NCI-H510A (cell line): Measurements from ENCODE around the gene TMEM119.
A peak's percentile ranks its signal among the peaks of the same experiment; 100 is the strongest.
"Not testable (repeated sequence)": the region's sequence is repeated elsewhere in the genome, so short reads cannot be mapped to it uniquely, and the experiment has no call there.

ENCODE experiments used
- DNase-seq: peaks from one replicate; lab custom pipeline; 2025; lab: John Stamatoyannopoulos, UW

The TMEM119 gene

GRCh38 chr12:108582978-108583770, 14.7 kb downstream of the TMEM119 start:
- no peak for DNase-seq

DNA sequence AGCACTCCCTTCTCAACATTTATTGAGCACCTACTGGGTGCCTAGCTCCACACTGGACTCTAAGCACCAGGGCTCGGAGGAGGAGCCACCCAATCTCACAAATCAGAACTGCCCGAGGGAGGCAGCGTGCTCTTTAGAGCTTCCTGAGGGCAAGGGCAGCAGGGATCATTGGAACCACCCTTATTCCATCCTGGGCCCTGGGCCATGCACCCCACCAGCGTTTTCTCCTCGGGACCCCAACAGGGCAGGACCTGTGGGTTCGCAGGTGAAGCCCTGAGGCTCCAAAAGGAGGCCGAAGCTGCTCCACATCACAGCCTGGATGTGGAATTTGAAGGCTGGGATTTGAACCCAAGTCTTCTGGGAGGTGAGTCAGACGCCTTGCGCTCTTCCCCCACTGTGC, 15.4 kb downstream of the TMEM119 start:
- DNase-seq = no peak

GRCh38 chr12:108581311-108582227, 16.3 kb downstream of the TMEM119 start:
- DNase-seq = no peak

- no peak for DNase-seq
Observed at GRCh38 chr12:108580531-108580930, 17.4 kb downstream of the TMEM119 start.

- DNase-seq = no peak
Observed at GRCh38 chr12:108578813-108579212, 19.1 kb downstream of the TMEM119 start.

DNA sequence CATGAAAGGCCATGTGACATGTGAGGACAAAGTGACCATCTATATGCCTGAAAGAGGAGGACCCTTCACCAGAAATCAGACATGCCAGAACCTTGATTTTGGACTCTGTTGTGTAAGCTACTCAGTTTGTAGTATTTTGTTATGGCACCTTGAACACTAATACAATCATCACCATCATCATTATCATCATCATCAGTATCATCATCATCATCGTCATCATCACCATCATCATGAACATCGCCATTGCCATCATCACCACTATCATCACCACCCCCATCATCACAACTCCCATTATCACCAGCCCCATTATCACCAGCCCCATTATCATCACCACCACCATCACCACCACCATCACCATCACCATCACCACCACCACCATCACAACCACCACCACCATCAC, 19.6 kb downstream of the TMEM119 start:
- no peak for DNase-seq

GRCh38 chr12:108577458-108577857, 20.4 kb downstream of the TMEM119 start:
- DNase-seq = no peak

DNA sequence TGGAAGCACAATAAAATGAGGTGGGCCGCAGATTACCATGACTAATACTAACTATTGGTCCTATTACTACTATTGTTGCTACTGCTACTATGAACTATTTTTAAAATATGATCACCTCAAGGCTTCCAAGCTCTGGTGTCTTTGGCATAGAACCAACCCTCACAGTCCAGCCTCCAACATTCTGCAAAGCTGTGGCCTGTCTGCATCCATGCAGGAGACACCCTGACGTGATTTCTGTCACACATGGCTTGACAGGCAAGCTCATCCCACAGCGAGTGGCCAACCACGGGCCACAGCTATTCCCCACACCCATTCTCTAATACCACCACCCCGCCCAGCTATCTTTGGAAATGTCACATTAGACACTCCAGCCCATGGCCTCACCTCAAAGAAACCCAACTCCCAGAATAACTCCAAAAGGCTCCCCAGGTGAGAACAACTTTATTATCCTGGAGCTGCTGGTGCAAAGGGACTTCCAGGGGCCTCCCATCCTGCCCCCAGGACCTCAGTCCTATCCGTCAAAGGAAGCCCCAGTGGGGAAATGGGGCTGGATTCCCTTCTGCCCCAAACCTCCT, 21.1 kb downstream of the TMEM119 start:
- DNase-seq = no peak

DNA sequence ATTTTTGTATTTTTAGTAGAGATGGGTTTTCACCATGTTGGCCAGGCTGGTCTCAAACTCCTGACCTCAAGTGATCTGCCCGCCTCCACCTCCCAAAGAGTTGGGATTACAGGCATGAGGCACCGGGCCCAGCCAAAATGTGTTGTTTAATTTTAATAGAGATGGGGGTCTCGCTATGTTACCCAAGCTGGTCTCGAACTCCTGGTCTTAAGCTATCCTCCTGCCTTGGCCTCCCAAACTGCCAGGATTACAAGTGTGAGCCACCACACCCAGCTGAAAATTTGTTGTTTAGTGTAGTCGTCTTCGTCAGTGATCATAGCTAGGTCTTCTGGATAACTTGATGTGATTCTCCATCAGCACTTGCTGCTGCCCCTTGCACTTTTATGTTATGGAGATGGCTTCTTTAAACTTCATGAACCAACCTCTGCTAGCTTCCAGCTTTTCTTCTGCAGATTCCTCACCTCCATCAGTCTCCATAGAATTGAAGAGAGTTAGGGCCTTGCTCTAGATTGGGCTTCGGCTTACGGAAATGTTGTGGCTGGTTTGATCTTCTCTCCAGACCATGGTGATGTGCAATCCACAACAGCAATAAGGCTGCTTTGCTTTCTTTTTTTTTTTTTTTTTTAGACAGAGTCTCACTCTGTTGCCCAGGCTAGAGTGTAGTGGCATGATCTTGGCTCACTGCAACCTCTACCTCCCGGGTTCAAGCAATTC, 22.5 kb downstream of the TMEM119 start:
- no peak for DNase-seq

GRCh38 chr12:108574276-108574675, 23.6 kb downstream of the TMEM119 start:
- DNase-seq = not testable (repeated sequence)

DNA sequence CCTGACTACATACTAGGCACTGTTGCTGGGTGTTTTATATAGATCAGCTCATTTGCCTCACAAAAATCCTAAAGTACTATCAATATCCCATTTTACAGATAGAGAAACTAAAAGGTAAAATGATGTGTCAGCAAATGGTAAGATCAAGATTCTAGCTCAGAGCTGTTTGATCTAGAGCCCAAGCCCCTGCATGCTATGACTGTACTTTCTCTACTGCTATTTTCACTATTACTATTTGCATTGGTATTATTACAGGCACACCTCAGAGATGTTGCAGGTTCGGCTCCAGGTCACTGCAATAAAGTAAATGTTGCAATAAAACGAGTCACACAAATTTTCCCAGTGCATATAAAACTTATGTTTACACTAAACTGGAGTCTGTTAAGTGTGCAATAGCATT, 24.6 kb downstream of the TMEM119 start:
- DNase-seq = no peak

- no peak for DNase-seq
Observed at GRCh38 chr12:108572166-108572790, 25.6 kb downstream of the TMEM119 start.

DNA sequence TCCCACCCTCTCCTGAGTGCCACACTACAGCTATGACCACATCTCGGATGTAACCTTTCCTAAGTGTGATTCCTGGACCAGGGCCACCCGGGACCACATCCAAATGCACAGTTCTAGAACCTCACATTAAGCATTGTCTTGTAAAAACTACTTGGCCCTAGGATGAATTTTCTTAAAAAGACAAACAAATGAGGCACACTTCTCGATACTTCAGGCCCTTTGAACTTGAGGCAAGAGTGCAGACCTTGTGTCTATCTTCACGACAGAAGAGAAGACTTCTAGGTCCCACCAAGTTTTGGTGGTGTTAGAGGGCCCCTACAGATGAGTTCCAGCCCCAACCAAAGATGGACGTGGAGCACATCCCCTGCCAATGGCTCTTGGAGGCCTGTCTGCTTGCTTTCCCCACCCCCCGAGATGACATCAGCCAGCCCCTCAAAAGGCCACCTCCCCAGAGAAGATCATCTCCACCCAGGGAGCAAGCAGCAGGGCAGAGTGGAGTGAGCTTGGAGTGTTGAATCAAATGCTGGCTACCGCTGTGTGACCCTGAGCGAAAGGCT, 26.2 kb downstream of the TMEM119 start:
- DNase-seq = no peak

DNA sequence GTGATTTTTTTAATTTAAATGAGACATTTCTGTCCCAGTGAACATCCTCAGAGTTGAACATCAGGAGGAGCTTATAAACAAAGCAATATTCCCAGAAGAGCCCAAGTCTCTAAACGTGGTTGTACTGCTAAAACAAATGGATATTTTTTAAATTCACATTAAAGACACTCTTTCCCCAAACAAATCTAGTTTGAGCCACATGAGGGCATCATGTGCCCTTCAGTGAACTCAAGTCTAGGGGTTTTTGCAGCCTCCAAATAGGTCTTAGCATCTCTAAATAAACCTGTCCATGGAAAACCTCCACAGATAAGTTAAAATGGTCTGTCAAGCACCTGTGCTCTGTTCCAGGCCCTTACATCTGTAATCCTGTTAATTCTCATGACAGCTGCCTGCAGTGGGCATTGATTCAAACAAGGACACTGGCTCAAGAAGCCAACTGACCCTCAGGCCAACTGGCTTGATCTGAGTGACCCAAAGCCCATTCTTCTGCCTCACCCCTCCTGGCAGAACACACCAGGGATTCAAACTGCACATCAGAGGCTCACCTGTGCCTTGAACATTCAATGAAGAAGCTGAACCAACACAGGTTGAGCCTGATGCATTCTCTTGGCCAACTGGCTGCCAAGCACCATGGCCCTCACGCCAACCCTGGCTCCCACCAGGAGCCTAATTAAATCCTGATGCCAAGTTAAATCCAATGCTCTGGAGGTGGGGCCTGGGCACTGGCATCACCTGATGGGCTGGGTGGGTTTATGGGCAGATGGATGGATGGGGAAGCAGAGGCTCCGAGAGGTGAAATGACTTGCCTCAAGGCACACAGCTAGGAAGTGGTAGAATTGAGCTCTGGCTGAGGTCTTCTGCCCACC, 26.9 kb downstream of the TMEM119 start:
- DNase-seq = no peak

DNA sequence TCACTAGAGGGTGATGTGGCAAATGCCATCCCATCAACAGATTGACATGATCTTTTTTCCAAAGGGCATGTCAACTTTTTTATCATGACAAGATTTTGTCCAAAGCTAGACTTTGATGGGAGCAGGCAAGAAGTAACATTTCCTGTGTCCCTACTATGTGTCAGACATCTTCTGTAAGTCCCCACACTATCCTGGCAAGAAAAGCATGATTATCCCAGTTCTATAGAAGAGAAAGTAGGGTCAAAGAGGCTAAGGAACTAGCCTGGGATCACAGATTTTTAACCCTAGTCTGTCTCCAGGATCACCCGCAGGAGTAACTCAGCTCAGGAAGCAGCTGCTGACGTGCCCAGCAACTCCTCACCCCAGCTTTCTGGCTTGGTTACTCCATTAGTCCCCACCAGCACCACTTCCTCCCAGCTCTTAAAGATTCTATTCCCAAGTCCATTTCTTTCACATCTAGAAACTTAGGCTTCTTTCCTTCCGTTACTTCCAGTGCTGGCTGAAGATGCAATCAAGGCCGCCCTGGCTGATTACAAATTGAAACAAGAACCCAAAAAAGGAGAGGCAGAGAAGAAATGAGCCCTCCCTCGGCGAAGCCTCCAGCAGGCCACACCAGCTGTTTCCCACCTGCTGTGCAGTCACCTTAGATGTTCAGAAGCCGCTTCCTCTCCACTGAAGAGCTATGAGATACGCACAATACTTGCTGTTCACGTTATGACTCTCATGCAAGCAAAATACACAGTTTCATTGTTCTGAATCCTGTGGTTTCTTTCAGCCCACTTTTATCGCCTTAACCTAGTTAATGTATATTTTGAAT, 29.3 kb downstream of the TMEM119 start:
- DNase-seq = peak; percentile 58

- DNase-seq = no peak
Observed at GRCh38 chr12:108567406-108568337, 30.2 kb downstream of the TMEM119 start.

GRCh38 chr12:108566452-108566851, 31.4 kb downstream of the TMEM119 start:
- DNase-seq = no peak

- DNase-seq = peak; percentile 57
Observed at GRCh38 chr12:108565976-108566375, 31.9 kb downstream of the TMEM119 start.
